OCI-LY1 (cell line): ENCODE measurements around the gene ALDOA.

ENCODE experiments used
- H2AFZ ChIP-seq: fragments of 200-600 bp; sonication (generic), shearing (Covaris generic); 2 replicates; pipeline ENCODE4 v1.6.0; 2014; ENCODE audit warnings: antibody characterized with exemption, mild to moderate bottlenecking, low read length
- H3F3A ChIP-seq: fragments of 200-600 bp; sonication (generic), shearing (Covaris generic); 2 replicates; pipeline ENCODE4 v1.6.0; 2014; ENCODE audit warnings: mild to moderate bottlenecking, antibody characterized with exemption, low read length, moderate library complexity; ENCODE audit not compliant: insufficient read depth
- H3K27ac ChIP-seq: fragments of 200-600 bp; sonication (generic); 2 replicates; pipeline ENCODE4 v1.5.1; 2014; ENCODE audit warnings: low read length, mixed run types, mild to moderate bottlenecking, low read depth; ENCODE audit not compliant: poor library complexity, severe bottlenecking
- H3K27me3 ChIP-seq: fragments of 200-600 bp; sonication (generic); 2 replicates; pipeline ENCODE4 v1.6.0; 2014; ENCODE audit warnings: antibody characterized with exemption, mild to moderate bottlenecking, low read length, moderate library complexity; ENCODE audit not compliant: insufficient read depth
- H3K36me3 ChIP-seq: fragments of 200-600 bp; sonication (generic); 2 replicates; pipeline ENCODE4 v1.6.1; 2014; ENCODE audit warnings: mild to moderate bottlenecking, antibody characterized with exemption, low read length, moderate library complexity, mixed read lengths; ENCODE audit not compliant: insufficient read depth
- H3K4me1 ChIP-seq: fragments of 200-600 bp; sonication (generic); 2 replicates; pipeline ENCODE4 v1.5.1; 2014; ENCODE audit warnings: mild to moderate bottlenecking, low read length, moderate library complexity; ENCODE audit not compliant: insufficient read depth, severe bottlenecking
- H3K4me2 ChIP-seq: fragments of 200-600 bp; sonication (generic), shearing (Covaris generic); 2 replicates; pipeline ENCODE4 v1.6.1; 2014; ENCODE audit warnings: low read length
- H3K4me3 ChIP-seq: fragments of 200-600 bp; sonication (generic); 2 replicates; pipeline ENCODE4 v1.5.1; 2014; ENCODE audit warnings: low read length, low read depth, mild to moderate bottlenecking, mixed read lengths; ENCODE audit not compliant: poor library complexity, severe bottlenecking
- H3K79me2 ChIP-seq: fragments of 200-600 bp; shearing (Covaris generic); 2 replicates; pipeline ENCODE4 v1.6.1; 2016; ENCODE audit warnings: mixed run types, low read length, mixed read lengths; ENCODE audit not compliant: insufficient read depth
- H3K9ac ChIP-seq: fragments of 200-600 bp; sonication (generic), shearing (Covaris generic); 2 replicates; pipeline ENCODE4 v1.6.1; 2014; ENCODE audit warnings: mild to moderate bottlenecking, low read length, mixed read lengths
- H3K9me2 ChIP-seq: fragments of 200-600 bp; sonication (generic), shearing (Covaris generic); 2 replicates; pipeline ENCODE4 v1.6.1; 2014; ENCODE audit warnings: low read depth, mild to moderate bottlenecking, low read length, mixed read lengths
- H3K9me3 ChIP-seq: fragments of 200-600 bp; shearing (Covaris generic); 2 replicates; pipeline ENCODE4 v1.6.1; 2014; ENCODE audit warnings: low read length, mixed read lengths
- H4K20me1 ChIP-seq: fragments of 200-600 bp; sonication (generic), shearing (Covaris generic); 2 replicates; pipeline ENCODE4 v1.6.0; 2016; ENCODE audit warnings: mild to moderate bottlenecking, low read length; ENCODE audit not compliant: insufficient read depth
- CTCF ChIP-seq: fragments of 200-600 bp; sonication (generic), shearing (Covaris generic); IDR thresholded peaks from 2 replicates; pipeline ENCODE4 v1.5.1; 2017; ENCODE audit warnings: mild to moderate bottlenecking, antibody characterized with exemption, low read length, moderate library complexity, mixed read lengths
- EZH2 ChIP-seq: fragments of 200-600 bp; sonication (generic), shearing (Covaris generic); IDR thresholded peaks from 2 replicates; pipeline ENCODE4 v1.8.0; 2017; ENCODE audit warnings: borderline replicate concordance, mixed run types, mild to moderate bottlenecking, antibody characterized with exemption, low read length, moderate library complexity, mixed read lengths

ALDOA gene

GRCh38 chr16:30018731-30019158, 46.8 kb upstream of the ALDOA start:
- Histone ChIP-seq H2AFZ (no peak overlapping the region), H4K20me1 (no peaks in the 10 kb centered on the region), H3K9me3 (no peaks in the 10 kb centered on the region), H3K4me1 (peaks cover 5% of the 10 kb centered on the region), H3F3A (no peaks in the 10 kb centered on the region), H3K79me2 (no peaks in the 10 kb centered on the region), H3K4me3 (no peak overlapping the region), H3K9me2 (no peaks in the 10 kb centered on the region), H3K9ac (no peak overlapping the region), H3K36me3 (no peaks in the 10 kb centered on the region), H3K4me2 (no peak overlapping the region), H3K27me3 (peaks cover 9% of the 10 kb centered on the region; the same call in 1 of the 2 replicates), H3K27ac (no peak overlapping the region)
- TF ChIP-seq CTCF: no peak
- no peak for TF ChIP-seq EZH2

- H3K4me1 ChIP-seq: peaks cover 5% of the 10 kb centered on the region
- H3K36me3 ChIP-seq: no peaks in the 10 kb centered on the region
- H3K9ac ChIP-seq: no peak within 1 kb of the TSS
- no peaks in the 10 kb centered on the region for H4K20me1 ChIP-seq
- H3K9me2 ChIP-seq: no peaks in the 10 kb centered on the region
- no peaks in the 10 kb centered on the region for H3F3A ChIP-seq
- H3K9me3 ChIP-seq: no peaks in the 10 kb centered on the region
- no peak within 1 kb of the TSS for H3K4me3 ChIP-seq
- H3K27ac ChIP-seq: no peak within 1 kb of the TSS
- no peak within 1 kb of the TSS for H2AFZ ChIP-seq
- no peak within 1 kb of the TSS for H3K4me2 ChIP-seq
- TF ChIP-seq EZH2 (no peak), CTCF (no peak)
- peaks cover 12% of the 10 kb centered on the region; the same call in 1 of the 2 replicates for H3K27me3 ChIP-seq
- H3K79me2 ChIP-seq: no peaks in the 10 kb centered on the region
Observed at GRCh38 chr16:30022887-30023286, 42.7 kb upstream of the ALDOA start, which contains the start of gene C16orf92. TSS of gene C16orf92 (plus strand) at chr16:30023198. CDS start at chr16:30023341, 143 bp downstream.

- no peaks in the 10 kb centered on the region for H3F3A ChIP-seq
- H3K27ac ChIP-seq: no peak overlapping the region
- H3K36me3 ChIP-seq: no peaks in the 10 kb centered on the region
- peaks cover 12% of the 10 kb centered on the region; the same call in 1 of the 2 replicates for H3K27me3 ChIP-seq
- no peak overlapping the region for H3K4me2 ChIP-seq
- H3K9ac ChIP-seq: no peak overlapping the region
- no peak overlapping the region for H3K4me3 ChIP-seq
- no peaks in the 10 kb centered on the region for H3K79me2 ChIP-seq
- no peaks in the 10 kb centered on the region for H4K20me1 ChIP-seq
- TF ChIP-seq CTCF (no peak), EZH2 (no peak)
- H3K4me1 ChIP-seq: peaks cover 5% of the 10 kb centered on the region
- H3K9me3 ChIP-seq: no peaks in the 10 kb centered on the region
- no peak overlapping the region for H2AFZ ChIP-seq
- H3K9me2 ChIP-seq: no peaks in the 10 kb centered on the region
Observed at GRCh38 chr16:30023586-30023985, 42.0 kb upstream of the ALDOA start.
